GM12873 (cell line): ENCODE measurements around the gene MUC3A.

ENCODE experiments used
- CTCF ChIP-seq: IDR thresholded peaks from 2 replicates; pipeline ENCODE4 v1.5.1; 2012; ENCODE audit warnings: low read depth, mild to moderate bottlenecking, moderate library complexity, low read length, control low read depth; ENCODE audit not compliant: insufficient read depth; ENCODE audit errors: missing control alignments

The MUC3A gene

GRCh38 chr7:100971111-100972001 is 22.0 kb downstream of the MUC3A start:
- TF ChIP-seq CTCF: no peak

GRCh38 chr7:100972002-100972347 is 22.6 kb downstream of the MUC3A start:
- TF ChIP-seq CTCF: no peak

GRCh38 chr7:100974021-100974420 is 24.7 kb downstream of the MUC3A start:
- no peak for TF ChIP-seq CTCF

GRCh38 chr7:100975371-100975821 is 26.1 kb downstream of the MUC3A start:
- no peak for TF ChIP-seq CTCF

- no peak for TF ChIP-seq CTCF
Observed at GRCh38 chr7:100978300-100978699, 29.0 kb downstream of the MUC3A start.

GRCh38 chr7:100983451-100984187 is 34.3 kb downstream of the MUC3A start:
- no peak for TF ChIP-seq CTCF

- no peak for TF ChIP-seq CTCF
Observed at GRCh38 chr7:100991631-100992030, 42.3 kb downstream of the MUC3A start.
